NT2/D1 (cell line): ENCODE measurements around the gene AFF3.

Experiments used
- DNase-seq: peaks from one replicate; pipeline ENCODE4 v3.0.0-alpha.2; 2011; ENCODE audit warnings: low read depth, low spot score
- H3K27me3 ChIP-seq: 2 replicates; pipeline ENCODE4 v1.6.0; 2011; ENCODE audit warnings: mild to moderate bottlenecking; ENCODE audit not compliant: insufficient read length, insufficient read depth
- H3K36me3 ChIP-seq: 2 replicates; pipeline ENCODE4 v1.6.1; 2011; ENCODE audit warnings: mild to moderate bottlenecking, low read length, mixed read lengths; ENCODE audit not compliant: insufficient read depth, insufficient read length
- H3K4me1 ChIP-seq: 2 replicates; pipeline ENCODE4 v1.5.1; 2011; ENCODE audit not compliant: insufficient read depth, insufficient read length
- H3K4me3 ChIP-seq: 2 replicates; pipeline ENCODE4 v1.5.1; 2011; ENCODE audit warnings: low read depth; ENCODE audit not compliant: insufficient read length
- H3K9ac ChIP-seq: 2 replicates; pipeline ENCODE4 v1.6.0; 2011; ENCODE audit warnings: low read depth; ENCODE audit not compliant: insufficient read length
- H3K9me3 ChIP-seq: 2 replicates; pipeline ENCODE4 v1.5.1; 2011; ENCODE audit warnings: mild to moderate bottlenecking, low read length; ENCODE audit not compliant: insufficient read depth
- SUZ12 ChIP-seq: IDR thresholded peaks from 2 replicates; pipeline ENCODE4 v1.6.1; 2011; ENCODE audit not compliant: insufficient read length, insufficient read depth; ENCODE audit errors: extremely low read depth
- YY1 ChIP-seq: IDR thresholded peaks from 2 replicates; pipeline ENCODE4 v1.6.1; 2011; ENCODE audit not compliant: insufficient read length, insufficient read depth
- ZNF274 ChIP-seq: IDR thresholded peaks from 2 replicates; pipeline ENCODE4 v1.6.1; 2011; ENCODE audit warnings: mild to moderate bottlenecking, low read depth, low read length

Gene AFF3

GRCh38 chr2:100018341-100019193 lies 123.8 kb downstream of the AFF3 start:
- no peaks in the 10 kb centered on the region for H3K9me3 ChIP-seq
- peaks cover 3% of the 10 kb centered on the region for H3K4me1 ChIP-seq
- no peaks in the 10 kb centered on the region for H3K36me3 ChIP-seq
- H3K4me3 ChIP-seq = no peak overlapping the region
- DNase-seq = no peak
- H3K9ac ChIP-seq = no peak overlapping the region
- peaks cover 2% of the 10 kb centered on the region for H3K27me3 ChIP-seq
- TF ChIP-seq SUZ12 (no peak), YY1 (no peak), ZNF274 (no peak)

- Histone ChIP-seq H3K27me3 (peaks cover 2% of the 10 kb centered on the region), H3K4me1 (peaks cover 3% of the 10 kb centered on the region), H3K36me3 (no peaks in the 10 kb centered on the region), H3K4me3 (no peak overlapping the region), H3K9ac (no peak overlapping the region), H3K9me3 (no peaks in the 10 kb centered on the region)
- TF ChIP-seq YY1 (no peak), SUZ12 (no peak), ZNF274 (no peak)
- no peak for DNase-seq
Measured at GRCh38 chr2:100017633-100018032, 124.8 kb downstream of the AFF3 start.

GRCh38 chr2:100016756-100017155 lies 125.6 kb downstream of the AFF3 start:
- H3K36me3 ChIP-seq = no peaks in the 10 kb centered on the region
- DNase-seq = no peak
- H3K9ac ChIP-seq = no peak overlapping the region
- no peaks in the 10 kb centered on the region for H3K9me3 ChIP-seq
- TF ChIP-seq ZNF274 (no peak), YY1 (no peak), SUZ12 (no peak)
- H3K27me3 ChIP-seq = peaks cover 2% of the 10 kb centered on the region
- no peak overlapping the region for H3K4me3 ChIP-seq
- peaks cover 3% of the 10 kb centered on the region for H3K4me1 ChIP-seq

GRCh38 chr2:100015849-100016248 lies 126.5 kb downstream of the AFF3 start:
- Histone ChIP-seq H3K4me3 (no peak overlapping the region), H3K9me3 (no peaks in the 10 kb centered on the region), H3K9ac (no peak overlapping the region), H3K4me1 (peaks cover 3% of the 10 kb centered on the region), H3K27me3 (peaks cover 2% of the 10 kb centered on the region), H3K36me3 (no peaks in the 10 kb centered on the region)
- DNase-seq = no peak
- TF ChIP-seq YY1 (no peak), ZNF274 (no peak), SUZ12 (no peak)

- Histone ChIP-seq H3K36me3 (no peaks in the 10 kb centered on the region), H3K9me3 (no peaks in the 10 kb centered on the region), H3K27me3 (peaks cover 2% of the 10 kb centered on the region), H3K4me1 (peaks cover 3% of the 10 kb centered on the region), H3K4me3 (no peak overlapping the region), H3K9ac (no peak overlapping the region)
- TF ChIP-seq YY1 (no peak), SUZ12 (no peak), ZNF274 (no peak)
- DNase-seq = peak; percentile 22
Measured at GRCh38 chr2:100013892-100014677, 128.3 kb downstream of the AFF3 start.

GRCh38 chr2:100012561-100012960 lies 129.8 kb downstream of the AFF3 start:
- H3K9ac ChIP-seq = no peak overlapping the region
- no peaks in the 10 kb centered on the region for H3K27me3 ChIP-seq
- DNase-seq = no peak
- no peaks in the 10 kb centered on the region for H3K36me3 ChIP-seq
- no peak overlapping the region for H3K4me3 ChIP-seq
- TF ChIP-seq ZNF274 (no peak), SUZ12 (no peak), YY1 (no peak)
- no peaks in the 10 kb centered on the region for H3K9me3 ChIP-seq
- peaks cover 3% of the 10 kb centered on the region for H3K4me1 ChIP-seq

GRCh38 chr2:100011272-100011731 lies 131.1 kb downstream of the AFF3 start:
- TF ChIP-seq SUZ12 = no peak
- no peak for TF ChIP-seq ZNF274
- TF ChIP-seq YY1 = no peak
- no peak overlapping the region for H3K9ac ChIP-seq
- H3K4me1 ChIP-seq = peaks cover 3% of the 10 kb centered on the region
- no peaks in the 10 kb centered on the region for H3K9me3 ChIP-seq
- H3K4me3 ChIP-seq = no peak overlapping the region
- no peak for DNase-seq
- H3K27me3 ChIP-seq = no peaks in the 10 kb centered on the region
- H3K36me3 ChIP-seq = no peaks in the 10 kb centered on the region
